HCT116 (cell line): Measurements from ENCODE around the gene ANKRD24. TPM values are rescaled to one million over a fixed set of nuclear protein-coding genes. Genes with fewer than 3 reads are reported as not detected.

Experiments
- ATAC-seq: fragments of 200-7000 bp; cut with Tn5 transposase; 2 replicates; pipeline ENCODE4 v1.9.1; 2020; ENCODE audit warnings: mild to moderate bottlenecking, moderate library complexity
- Bru-seq: library from RNA; stranded (reverse); fragments of 400-500 nt; gene quantifications from one replicate; lab custom pipeline; 2021; lab: Mats Ljungman, UMichigan
- BruChase-seq, 2 experiments: library from RNA; stranded (reverse); fragments of 400-500 nt; gene quantifications; one replicate each; lab custom pipeline; 2021; lab: Mats Ljungman, UMichigan
- BruUV-seq: library from RNA; stranded (reverse); fragments of 400-500 nt; replicated peaks from 2 replicates; lab custom pipeline; 2021; lab: Mats Ljungman, UMichigan
- CTCF ChIA-PET: fragments of 300-600 bp; sonication (Branson Sonifier 250); formaldehyde crosslinking; loops from one replicate; lab custom pipeline; 2021; ENCODE audit warnings: antibody characterized with exemption; lab: Charles Lee
- POLR2A ChIA-PET: fragments of 300-600, 350-600 bp; sonication (Branson Sonifier 250); formaldehyde crosslinking; loops from one replicate; lab custom pipeline; 2021; ENCODE audit warnings: antibody characterized with exemption; lab: Charles Lee
- RAD21 ChIA-PET, 2 experiments: fragments of 300-600 bp; sonication (Branson Sonifier 250); formaldehyde crosslinking; loops; one replicate each; lab custom pipeline; 2023; ENCODE audit warnings: low total read pairs in 2 of 2; ENCODE audit not compliant: uncharacterized antibody in 2 of 2, unreplicated experiment in 2 of 2, low non-redundant PET in 1 of 2; lab: Charles Lee
- DNase-seq: peaks from one replicate; pipeline ENCODE4 v3.0.0-alpha.2; 2010; ENCODE audit warnings: low read depth, low spot score
- H2AFZ ChIP-seq: fragments of 200-600 bp; shearing (Covaris generic), sonication (generic); 2 replicates; pipeline ENCODE4 v1.6.1; 2017; ENCODE audit warnings: low read depth, mixed run types, mixed read lengths, antibody characterized with exemption, low read length; ENCODE audit not compliant: poor library complexity, severe bottlenecking
- H3K27ac ChIP-seq: 2 replicates; pipeline ENCODE4 v1.5.1; 2012; ENCODE audit warnings: low read depth, low read length
- H3K27me3 ChIP-seq: fragments of 200-600 bp; sonication (generic); 2 replicates; pipeline ENCODE4 v1.6.1; 2016; ENCODE audit warnings: mixed run types, low read length, mixed read lengths; ENCODE audit not compliant: insufficient read depth
- H3K36me3 ChIP-seq, 2 experiments: fragments of 200-500 bp in 1 of 2; fragments of 200-600 bp in 1 of 2; sonication (Bioruptor generic) in 1 of 2; sonication (generic) in 1 of 2; 2 replicates each; pipeline versions ENCODE4 v1.5.1 to v1.6.1; 2014 to 2016; ENCODE audit warnings: low read length in 2 of 2, inconsistent platforms in 1 of 2, mixed read lengths in 1 of 2, mixed run types in 1 of 2; ENCODE audit not compliant: insufficient read depth in 2 of 2, control insufficient read depth in 1 of 2
- H3K4me1 ChIP-seq, 2 experiments: fragments of 200-600 bp in 1 of 2; sonication (generic) in 1 of 2; 2 replicates each; pipeline versions ENCODE4 v1.5.1 to v1.6.1; 2012 to 2017; ENCODE audit warnings: low read length in 2 of 2, inconsistent platforms in 1 of 2, mild to moderate bottlenecking in 1 of 2, mixed read lengths in 1 of 2, mixed run types in 1 of 2, moderate library complexity in 1 of 2; ENCODE audit not compliant: insufficient read depth in 2 of 2, control insufficient read depth in 1 of 2
- H3K4me2 ChIP-seq: fragments of 200-600 bp; sonication (generic); 2 replicates; pipeline ENCODE4 v1.6.1; 2017; ENCODE audit warnings: mixed run types, low read length, mixed read lengths
- H3K4me3 ChIP-seq, 2 experiments: fragments of 200-600 bp in 1 of 2; sonication (generic) in 1 of 2; replicated peaks in 1 of 2; 2 replicates each; pipeline ENCODE4 v1.5.1; 2011 to 2016; ENCODE audit warnings: low read length in 2 of 2, control low read depth in 1 of 2, low read depth in 1 of 2, mild to moderate bottlenecking in 1 of 2, mixed read lengths in 1 of 2, mixed run types in 1 of 2
- H3K79me2 ChIP-seq: fragments of 200-600 bp; sonication (generic); 2 replicates; pipeline ENCODE4 v1.6.1; 2017; ENCODE audit warnings: mild to moderate bottlenecking, mixed run types, low read length, moderate library complexity, mixed read lengths; ENCODE audit not compliant: insufficient read depth
- H3K9ac ChIP-seq: fragments of 200-600 bp; sonication (generic); 2 replicates; pipeline ENCODE4 v1.6.1; 2016; ENCODE audit warnings: low read length, mixed read lengths
- H3K9me2 ChIP-seq: fragments of 200-600 bp; sonication (generic), shearing (Covaris generic); 2 replicates; pipeline ENCODE4 v1.6.1; 2017; ENCODE audit warnings: mixed run types, mild to moderate bottlenecking, moderate library complexity; ENCODE audit not compliant: insufficient read depth
- H3K9me3 ChIP-seq, 2 experiments: fragments of 200-500 bp in 1 of 2; fragments of 200-600 bp in 1 of 2; sonication (Bioruptor generic) in 1 of 2; sonication (generic) in 1 of 2; 2 replicates each; pipeline ENCODE4 v1.6.1; 2014 to 2017; ENCODE audit warnings: low read length in 2 of 2, mixed read lengths in 2 of 2, inconsistent platforms in 1 of 2, low read depth in 1 of 2, mild to moderate bottlenecking in 1 of 2, mixed run types in 1 of 2, moderate library complexity in 1 of 2; ENCODE audit not compliant: control insufficient read depth in 1 of 2, insufficient read depth in 1 of 2
- H4K20me1 ChIP-seq: fragments of 200-600 bp; sonication (generic), shearing (Covaris generic); 2 replicates; pipeline ENCODE4 v1.6.1; 2017; ENCODE audit warnings: mixed run types, mild to moderate bottlenecking, moderate library complexity; ENCODE audit not compliant: insufficient read depth
- CBX3 ChIP-seq: IDR thresholded peaks from 2 replicates; pipeline ENCODE4 v1.6.1; 2012; ENCODE audit warnings: low read depth
- CTCF ChIP-seq, 3 experiments: fragments of 200-600 bp in 1 of 3; sonication (generic) in 1 of 3; IDR thresholded peaks in 2 of 3; conservative IDR thresholded peaks in 1 of 3; 2 replicates each; pipeline ENCODE4 v1.5.1; 2012 to 2017; ENCODE audit warnings: low read depth in 2 of 3, low read length in 2 of 3, antibody characterized with exemption in 1 of 3, borderline replicate concordance in 1 of 3, control low read depth in 1 of 3, mild to moderate bottlenecking in 1 of 3, mixed read lengths in 1 of 3, mixed run types in 1 of 3, moderate library complexity in 1 of 3; ENCODE audit not compliant: insufficient read depth in 1 of 3
- POLR2A ChIP-seq: IDR thresholded peaks from 2 replicates; pipeline ENCODE4 v1.7.0; 2011; ENCODE audit warnings: borderline replicate concordance; ENCODE audit not compliant: insufficient read depth, insufficient read length; ENCODE audit errors: extremely low read depth
- POLR2AphosphoS5 ChIP-seq: IDR thresholded peaks from 2 replicates; pipeline ENCODE4 v1.6.1; 2011; ENCODE audit warnings: mild to moderate bottlenecking, low read depth, low read length, moderate library complexity
- SIN3A ChIP-seq: IDR thresholded peaks from 2 replicates; pipeline ENCODE4 v1.6.1; 2012; ENCODE audit warnings: low read depth
- SP1 ChIP-seq: IDR thresholded peaks from 2 replicates; pipeline ENCODE4 v1.6.1; 2012; ENCODE audit warnings: low read depth
- TCF7L2 ChIP-seq: IDR thresholded peaks from 2 replicates; pipeline ENCODE4 v1.7.0; 2011; ENCODE audit warnings: borderline replicate concordance, inconsistent platforms; ENCODE audit not compliant: insufficient read depth, insufficient read length; ENCODE audit errors: extremely low read depth
- YY1 ChIP-seq: IDR thresholded peaks from 2 replicates; pipeline ENCODE4 v1.6.1; 2011; ENCODE audit warnings: low read length, low read depth, moderate library complexity, mild to moderate bottlenecking; ENCODE audit not compliant: insufficient replicate concordance; ENCODE audit errors: extremely low read depth
- ZBTB33 ChIP-seq: IDR thresholded peaks from 2 replicates; pipeline ENCODE4 v1.6.1; 2011; ENCODE audit warnings: mild to moderate bottlenecking, low read length, moderate library complexity; ENCODE audit not compliant: insufficient replicate concordance; ENCODE audit errors: extremely low read depth
- ZFX ChIP-seq: fragments of 450-650 bp; IDR thresholded peaks from 2 replicates; pipeline ENCODE4 v1.6.1; 2017
- intact Hi-C: fragments of 100-400 bp; cut with micrococcal nuclease; formaldehyde crosslinking; loops from 2 replicates; pipeline ENCODE4 v1.10.0; 2022
- long read RNA-seq: library from polyadenylated mRNA; unstranded; transcript quantifications from one replicate; pipeline ENCODE4 v2.0.0, GENCODE V29; 2021; ENCODE audit not compliant: unreplicated experiment
- polyA plus RNA-seq: library from polyadenylated mRNA; unstranded; fragments of >200 nt; gene quantifications from 2 replicates; pipeline ENCODE4 v1.2.1, GENCODE V29; 2012; ENCODE audit warnings: missing spikeins
- total RNA-seq: library from RNA; stranded (reverse); gene quantifications from one replicate; pipeline ENCODE4 v1.2.1, GENCODE V29; 2021; ENCODE audit not compliant: unreplicated experiment
- TF ChIP-seq, protein P1 (sequence below): IDR thresholded peaks from 2 replicates; pipeline ENCODE4 v1.6.1; 2012

ANKRD24 gene
- total RNA-seq, result 1.7 TPM
- 2.1 and 2.6 TPM in 2 replicates for polyA plus RNA-seq
- percentile 46 among the genes with signal in this experiment for Bru-seq, nascent RNA
- BruChase-seq, experiment 1, labeled RNA remaining after a 6-hour chase, result percentile 52 among the genes with signal in this experiment
- percentile 43 among the genes with signal in this experiment for BruChase-seq, experiment 2, labeled RNA remaining after a 2-hour chase
- long read RNA-seq, partial matches to known transcripts, result 1 of 2 reads
- long read RNA-seq, other reads (novel, unspliced or antisense), result 1 of 2 reads

DNA sequence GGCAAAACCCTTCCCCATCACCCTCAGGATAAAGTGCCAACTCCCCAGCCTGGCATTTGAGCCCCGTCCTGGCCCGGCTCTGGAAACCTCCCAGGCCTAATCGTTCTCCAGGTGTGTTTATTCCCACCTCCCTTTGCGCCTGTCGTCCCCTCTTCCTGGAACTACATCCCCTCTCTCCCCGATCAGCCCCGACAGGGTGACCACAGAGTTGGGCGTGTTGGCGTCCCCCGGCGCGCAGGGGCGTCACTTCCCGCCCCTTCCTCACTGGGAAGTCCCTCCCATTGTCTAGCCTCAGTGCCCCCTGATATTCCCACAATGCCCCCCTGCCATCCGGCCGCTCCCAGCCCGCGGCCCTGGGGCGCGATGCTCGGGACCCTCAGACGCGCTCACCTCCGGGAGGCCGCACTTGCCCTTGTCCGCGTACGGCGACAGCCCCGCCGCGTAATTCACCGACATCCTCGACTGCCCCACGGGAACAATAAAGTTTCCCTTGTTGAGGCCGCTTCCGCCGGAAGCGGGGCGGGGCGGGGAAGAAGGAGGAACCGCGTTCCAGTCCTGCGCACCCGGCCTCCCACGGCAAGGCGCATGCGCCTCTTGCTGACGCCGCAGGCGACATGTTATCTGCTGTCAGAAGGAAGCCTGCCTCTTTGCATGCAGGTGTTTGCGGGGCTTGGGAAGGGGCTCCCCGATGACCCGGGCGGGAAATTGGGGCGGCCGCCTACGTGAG lies at the start of gene ANKRD24, which contains the start of gene SIRT6:
ANKRD24 (plus strand) TSS at position 606 of the 727 bp plus-strand sequence. CDS start 3,737 bp downstream, outside the sequence.
SIRT6 (minus strand) TSS at position 480 of the 727 bp plus-strand sequence; CDS start at position 456, 24 bp downstream.
- Histone ChIP-seq H3K9ac (peak within 1 kb of the TSS; percentile 88), H3K4me1 (peaks cover 10 to 29% of the 10 kb centered on the region in 2 experiments), H3K4me3 (peak within 1 kb of the TSS; percentile 80 to 98), H3K9me3 (no peaks in the 10 kb centered on the region), H3K9me2 (no peaks in the 10 kb centered on the region), H3K27ac (peak within 1 kb of the TSS; percentile 77), H2AFZ (no peak within 1 kb of the TSS), H3K36me3 (no peaks in the 10 kb centered on the region), H3K27me3 (no peaks in the 10 kb centered on the region), H4K20me1 (no peaks in the 10 kb centered on the region), H3K4me2 (peak within 1 kb of the TSS; percentile 94), H3K79me2 (peaks cover 15% of the 10 kb centered on the region)
- ChIA-PET CTCF (no interaction called here), RAD21 (no interaction called here), POLR2A (no interaction called here)
- TSS peak; percentile 37 for BruUV-seq
- intact Hi-C loops, result loop anchor here (5.0 kb wide), 1 partner anchor 115 kb away; the partner anchor contains the start of gene ZBTB7A
- TF ChIP-seq POLR2A, result peak; percentile 49
- TF ChIP-seq TCF7L2, result peak; percentile 76
- peak; percentile 39; the same call in 1 of the 2 replicates for TF ChIP-seq SIN3A
- peak; percentile 77 for TF ChIP-seq SP1
- TF ChIP-seq CTCF (IDR thresholded peaks at IDR 0.05 in 2 of 3, conservative IDR thresholded peaks at IDR 0.05 in 1 of 3; ENCODE audit: borderline replicate concordance in 1 of 3, insufficient read depth in 1 of 3, low read depth in 2 of 3, low read length in 2 of 3), result no peak
- TF ChIP-seq, protein P1, sequence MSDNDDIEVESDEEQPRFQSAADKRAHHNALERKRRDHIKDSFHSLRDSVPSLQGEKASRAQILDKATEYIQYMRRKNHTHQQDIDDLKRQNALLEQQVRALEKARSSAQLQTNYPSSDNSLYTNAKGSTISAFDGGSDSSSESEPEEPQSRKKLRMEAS, result peak; percentile 78
- no peak for TF ChIP-seq ZBTB33
- TF ChIP-seq CBX3, result no peak
- peak; percentile 90 for TF ChIP-seq YY1
- TF ChIP-seq POLR2AphosphoS5, result peak; percentile 80
- TF ChIP-seq ZFX, result peak; percentile 68; the same call in 1 of the 2 replicates
- ATAC-seq, result peak; percentile 76
- peak; percentile 89 for DNase-seq
